Heart right ventricle (tissue), 16 donors: ENCODE data around the gene CATSPERD. TPM values are rescaled to one million over a fixed set of nuclear protein-coding genes. Genes with fewer than 3 reads are reported as not detected.

Experiments
- ATAC-seq, 8 donors: fragments of 200-7000 bp; cut with Tn5 transposase; one replicate each; pipeline ENCODE4 v1.9.1; 2020; ENCODE audit warnings: mild to moderate bottlenecking in 8 of 8, moderate library complexity in 8 of 8, moderate number of reproducible peaks in 1 of 8
- DNase-seq, 2 donors: peaks; one replicate each; pipeline ENCODE4 v3.0.0-alpha.2; 2020
- H3K27ac ChIP-seq, 10 donors: fragments of 200-600 bp; sonication (generic) in 2 of 10; one replicate each; pipeline versions ENCODE4 v1.5.0 to v1.8.0; 2020 to 2022; ENCODE audit warnings: mild to moderate bottlenecking in 3 of 10
- H3K27me3 ChIP-seq, 7 donors: fragments of 200-600 bp; one replicate each; pipeline ENCODE4 v1.8.0; 2021 to 2022; ENCODE audit warnings: mild to moderate bottlenecking in 2 of 7
- H3K36me3 ChIP-seq, 9 donors: fragments of 200-600 bp; sonication (generic) in 1 of 9; one replicate each; pipeline versions ENCODE4 v1.5.0 to v1.8.0; 2020 to 2022; ENCODE audit warnings: mild to moderate bottlenecking in 2 of 9
- H3K4me1 ChIP-seq, 9 donors: fragments of 200-600 bp; sonication (generic) in 1 of 9; one replicate each; pipeline versions ENCODE4 v1.5.0 to v1.8.0; 2020 to 2022; ENCODE audit warnings: mild to moderate bottlenecking in 4 of 9
- H3K4me3 ChIP-seq, 10 donors: fragments of 200-600 bp; sonication (generic) in 2 of 10; one replicate each; pipeline versions ENCODE4 v1.5.0 to v1.8.0; 2020 to 2022; ENCODE audit warnings: mild to moderate bottlenecking in 7 of 10, moderate library complexity in 2 of 10
- H3K9me3 ChIP-seq, 11 donors: fragments of 200-600 bp in 10 of 11; sonication (generic) in 2 of 11; one replicate each; pipeline versions ENCODE4 v1.5.0 to v1.8.0; 2013 to 2022; ENCODE audit warnings: mild to moderate bottlenecking in 2 of 11, control low read depth in 1 of 11, moderate library complexity in 1 of 11
- WGBS, 2 donors: extraction: QIAGEN DNeasy Blood & Tissue Kit; methylation state at CpG; one replicate each; pipeline ENCODE4 v1.1.7; 2013; ENCODE audit warnings: inconsistent platforms in 1 of 2; 5-methylcytosine and 5-hydroxymethylcytosine counted together
- intact Hi-C, 10 donors: fragments of 100-400 bp; cut with DNase I; formaldehyde crosslinking; loops; one replicate each; pipeline versions ENCODE4 v1.11.1 to v1.14.2; 2022
- polyA plus RNA-seq, 2 donors: library from polyadenylated mRNA; stranded (reverse); fragments of 200-250 nt; gene quantifications; one replicate each; pipeline ENCODE4 v1.2.3, GENCODE V29; 2013
- total RNA-seq, 10 donors: library from RNA; stranded (reverse); fragmentation: NEBNext Ultra II Directional in 3 of 10; extraction: Animal tissue kit (Norgen Biotek cat#: 25700) in 3 of 10; gene quantifications; one replicate each; pipeline versions ENCODE4 v1.2.1 to v1.2.4, GENCODE V29; 2021 to 2023
- TF ChIP-seq, protein P1 (sequence below), 9 donors: fragments of 200-600 bp; sonication (generic) in 2 of 9; IDR thresholded peaks; one replicate each; pipeline versions ENCODE4 v1.5.0 to v1.8.0; 2021 to 2022; ENCODE audit warnings: antibody characterized with exemption in 9 of 9, mild to moderate bottlenecking in 5 of 9, moderate library complexity in 1 of 9
- donor health status: Arrhythmogenic right ventricular cardiomyopathy.
- donor health status: ischemic (EF 13 %, LVEDD 7.1; RV severe dilation, severe dysfunction).
- donor health status: healthy with polysubstance abuse.
- donor health status: DM: no; HTN: yes; CAD: no.
- donor health status: DM: no; HTN: no; CAD: no.
- donor health status: ischemic (EF 25% LVEDD 6.9; RV normal size, moderate dysfunction).
- donor health status: ischemic (EF 25% LVEDD 5.7; RV mildly dilated, moderate dysfunction).
- donor health status: healthy.
- donor health status: DM: yes; HTN: yes; CAD: no.
- donor health status: Ischemic cardiomyopathy.
- donor health status: ischemic (EF 35%, LVEDD 5.7; RV mildly dilated, moderate dysfunction).
- donor health status: nonischemic (EF 11% LVEDD 7.7; RV severe dilation, severe dysfunction).
- donor health status: DM: yes; HTN: yes; CAD: no.
- donor health status: PGD.
- donor health status: ischemic (EF 29% LVEDD 5.4; RV normal size, mild dysfunction).
- donor health status: nonischemic (EF 23%, LVEDD 6.1; RV moderate dilation, normal function).

Gene CATSPERD
- total and polyA plus RNA-seq, 12 donors, result not detected

DNA sequence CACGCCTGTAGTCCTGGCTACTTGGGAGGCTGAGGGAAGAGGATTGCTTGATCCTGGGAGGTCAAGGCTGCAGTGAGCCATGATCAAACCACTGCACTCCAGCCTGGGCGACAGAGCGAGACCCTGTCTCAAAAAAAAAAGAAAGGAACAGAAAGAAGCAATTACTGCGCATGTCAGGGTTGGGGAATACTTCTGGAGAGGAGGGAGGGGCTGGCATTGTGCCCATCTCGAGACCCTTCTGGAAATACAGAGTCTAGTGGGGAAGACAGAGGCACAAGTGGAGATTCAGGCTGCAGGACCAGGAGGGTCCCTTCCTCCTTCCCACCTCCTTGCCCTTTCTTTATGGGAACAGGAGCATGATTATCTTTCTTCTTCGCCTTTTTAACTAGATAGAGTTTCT, 33.3 kb downstream of the CATSPERD start:
- Histone ChIP-seq H3K27ac (no peak overlapping the region), H3K36me3 (no peaks in the 10 kb centered on the region), H3K27me3 (peaks cover 0 to 14% (median 1%) of the 10 kb centered on the region in 7 donors), H3K9me3 (no peaks in the 10 kb centered on the region), H3K4me1 (no peaks in the 10 kb centered on the region), H3K4me3 (no peak overlapping the region)
- WGBS, 2 donors, result 77 to 83% methylated on average over 6 of the region's 6 CpGs
- DNase-seq, result no peak
- TF ChIP-seq, protein P1, sequence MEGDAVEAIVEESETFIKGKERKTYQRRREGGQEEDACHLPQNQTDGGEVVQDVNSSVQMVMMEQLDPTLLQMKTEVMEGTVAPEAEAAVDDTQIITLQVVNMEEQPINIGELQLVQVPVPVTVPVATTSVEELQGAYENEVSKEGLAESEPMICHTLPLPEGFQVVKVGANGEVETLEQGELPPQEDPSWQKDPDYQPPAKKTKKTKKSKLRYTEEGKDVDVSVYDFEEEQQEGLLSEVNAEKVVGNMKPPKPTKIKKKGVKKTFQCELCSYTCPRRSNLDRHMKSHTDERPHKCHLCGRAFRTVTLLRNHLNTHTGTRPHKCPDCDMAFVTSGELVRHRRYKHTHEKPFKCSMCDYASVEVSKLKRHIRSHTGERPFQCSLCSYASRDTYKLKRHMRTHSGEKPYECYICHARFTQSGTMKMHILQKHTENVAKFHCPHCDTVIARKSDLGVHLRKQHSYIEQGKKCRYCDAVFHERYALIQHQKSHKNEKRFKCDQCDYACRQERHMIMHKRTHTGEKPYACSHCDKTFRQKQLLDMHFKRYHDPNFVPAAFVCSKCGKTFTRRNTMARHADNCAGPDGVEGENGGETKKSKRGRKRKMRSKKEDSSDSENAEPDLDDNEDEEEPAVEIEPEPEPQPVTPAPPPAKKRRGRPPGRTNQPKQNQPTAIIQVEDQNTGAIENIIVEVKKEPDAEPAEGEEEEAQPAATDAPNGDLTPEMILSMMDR (IDR thresholded peaks at IDR 0.05), result no peak
- ATAC-seq, result no peak
- intact Hi-C loops, result no loop called here

DNA sequence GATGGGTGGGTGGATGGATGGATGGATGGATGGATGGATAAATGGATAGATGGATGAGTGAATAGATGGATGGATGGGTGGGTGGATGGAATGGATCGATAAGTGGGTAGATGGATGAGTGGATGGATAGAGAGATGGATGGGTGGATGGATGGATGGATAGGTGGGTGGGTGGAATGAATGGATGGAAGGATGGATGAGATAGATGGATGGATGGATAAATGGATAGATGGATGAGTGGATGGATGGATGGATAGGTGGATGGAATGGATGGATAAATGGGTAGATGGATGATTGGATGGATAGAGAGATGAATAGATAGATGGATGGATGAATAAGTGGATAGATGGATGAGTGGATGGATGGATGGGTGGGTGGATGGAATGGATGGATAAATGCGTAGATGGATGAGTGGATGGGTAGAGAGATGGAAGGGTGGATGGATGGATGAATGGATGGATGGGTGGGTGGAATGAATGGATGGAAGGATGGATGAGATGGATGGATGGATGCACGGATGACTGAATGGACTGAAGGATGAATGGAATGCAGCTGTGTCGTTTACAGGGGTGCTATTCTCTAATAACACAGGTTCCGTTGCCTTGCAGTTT, 42.3 kb downstream of the CATSPERD start:
- no peaks in the 10 kb centered on the region for H3K9me3 ChIP-seq
- H3K27me3 ChIP-seq, result peaks cover 0 to 5% (median 0%) of the 10 kb centered on the region in 7 donors
- WGBS, 2 donors, result 90 to 91% methylated on average over 5 of the region's 5 CpGs
- intact Hi-C loops, result no loop called here
- no peak overlapping the region for H3K27ac ChIP-seq
- H3K4me1 ChIP-seq, result no peaks in the 10 kb centered on the region
- H3K36me3 ChIP-seq, result no peaks in the 10 kb centered on the region
- ATAC-seq (no peak), DNase-seq (no peak)
- no peak overlapping the region for H3K4me3 ChIP-seq
- TF ChIP-seq, protein P1 (IDR thresholded peaks at IDR 0.05), result no peak

DNA sequence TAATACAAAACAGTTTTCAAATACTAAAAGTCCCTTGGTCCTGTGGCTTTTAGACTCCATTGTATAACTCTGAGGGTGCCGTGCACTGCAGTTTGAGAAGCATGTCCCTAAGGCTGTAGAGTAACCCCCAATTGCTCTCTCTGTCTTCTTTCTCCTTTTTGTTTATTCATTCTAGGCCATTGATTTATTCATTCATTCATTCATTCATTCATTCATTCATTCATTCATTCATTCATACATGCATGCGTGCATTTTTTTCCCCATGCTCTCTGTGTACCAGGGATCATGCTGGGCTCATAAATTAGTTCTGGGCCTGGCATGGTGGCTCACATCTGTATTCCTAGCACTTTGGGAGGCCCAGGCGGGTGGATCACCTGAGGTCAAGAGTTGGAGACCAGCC, 44.8 kb downstream of the CATSPERD start:
- DNase-seq (no peak), ATAC-seq (no peak)
- Histone ChIP-seq H3K4me3 (no peak overlapping the region), H3K27ac (no peak overlapping the region), H3K36me3 (no peaks in the 10 kb centered on the region), H3K9me3 (no peaks in the 10 kb centered on the region), H3K27me3 (no peaks in the 10 kb centered on the region), H3K4me1 (no peaks in the 10 kb centered on the region)
- WGBS, 2 donors, result 95% methylated on average over 3 of the region's 3 CpGs
- TF ChIP-seq, protein P1 (IDR thresholded peaks at IDR 0.05), result no peak
- intact Hi-C loops, result no loop called here

DNA sequence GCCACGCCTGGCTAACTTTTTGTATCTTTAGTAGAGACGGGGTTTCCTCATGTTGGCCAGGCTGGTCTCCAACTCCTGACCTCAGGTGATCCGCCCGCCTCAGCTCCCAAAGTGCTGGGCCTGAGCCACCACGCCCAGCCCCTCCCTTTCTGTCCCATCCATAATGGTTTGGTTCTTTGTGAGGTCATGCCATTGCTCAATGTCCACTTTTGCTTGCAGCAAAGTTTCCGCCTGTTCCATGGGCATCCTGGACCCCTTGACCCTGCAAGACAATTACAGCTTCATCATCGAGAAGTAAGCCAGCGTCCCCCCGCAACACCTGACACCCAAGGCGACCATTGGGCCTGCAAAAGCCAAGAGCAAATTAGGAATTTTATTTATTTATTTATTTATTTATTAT, 47.5 kb downstream of the CATSPERD start:
- no peak overlapping the region for H3K27ac ChIP-seq
- TF ChIP-seq, protein P1 (IDR thresholded peaks at IDR 0.05), result no peak
- no peaks in the 10 kb centered on the region for H3K4me1 ChIP-seq
- DNase-seq, result no peak
- H3K27me3 ChIP-seq, result peaks cover 0 to 5% (median 0%) of the 10 kb centered on the region in 7 donors
- no peak for ATAC-seq
- WGBS, 2 donors, result 94 to 95% methylated on average over 10 of the region's 10 CpGs
- intact Hi-C loops, result no loop called here
- no peaks in the 10 kb centered on the region for H3K36me3 ChIP-seq
- H3K9me3 ChIP-seq, result no peaks in the 10 kb centered on the region
- H3K4me3 ChIP-seq, result no peak overlapping the region
